HCT116 (cell line): ENCODE measurements around the gene PRIMPOL. TPM values are rescaled to one million over a fixed set of nuclear protein-coding genes. Genes with fewer than 3 reads are reported as not detected.

ENCODE experiments used
- ATAC-seq: fragments of 200-7000 bp; cut with Tn5 transposase; 2 replicates; pipeline ENCODE4 v1.9.1; 2020; ENCODE audit warnings: mild to moderate bottlenecking, moderate library complexity
- BruUV-seq: library from RNA; stranded (reverse); fragments of 400-500 nt; replicated peaks from 2 replicates; lab custom pipeline; 2021; lab: Mats Ljungman, UMichigan
- CTCF ChIA-PET: fragments of 300-600 bp; sonication (Branson Sonifier 250); formaldehyde crosslinking; loops from one replicate; lab custom pipeline; 2021; ENCODE audit warnings: antibody characterized with exemption; lab: Charles Lee
- POLR2A ChIA-PET: fragments of 300-600, 350-600 bp; sonication (Branson Sonifier 250); formaldehyde crosslinking; loops from one replicate; lab custom pipeline; 2021; ENCODE audit warnings: antibody characterized with exemption; lab: Charles Lee
- RAD21 ChIA-PET, 2 experiments: fragments of 300-600 bp; sonication (Branson Sonifier 250); formaldehyde crosslinking; loops; one replicate each; lab custom pipeline; 2023; ENCODE audit warnings: low total read pairs in 2 of 2; ENCODE audit not compliant: uncharacterized antibody in 2 of 2, unreplicated experiment in 2 of 2, low non-redundant PET in 1 of 2; lab: Charles Lee
- DNase-seq: peaks from one replicate; pipeline ENCODE4 v3.0.0-alpha.2; 2010; ENCODE audit warnings: low read depth, low spot score
- H2AFZ ChIP-seq: fragments of 200-600 bp; shearing (Covaris generic), sonication (generic); 2 replicates; pipeline ENCODE4 v1.6.1; 2017; ENCODE audit warnings: low read depth, mixed run types, mixed read lengths, antibody characterized with exemption, low read length; ENCODE audit not compliant: poor library complexity, severe bottlenecking
- H3K27ac ChIP-seq: 2 replicates; pipeline ENCODE4 v1.5.1; 2012; ENCODE audit warnings: low read depth, low read length
- H3K27me3 ChIP-seq: fragments of 200-600 bp; sonication (generic); 2 replicates; pipeline ENCODE4 v1.6.1; 2016; ENCODE audit warnings: mixed run types, low read length, mixed read lengths; ENCODE audit not compliant: insufficient read depth
- H3K36me3 ChIP-seq, 2 experiments: fragments of 200-500 bp in 1 of 2; fragments of 200-600 bp in 1 of 2; sonication (Bioruptor generic) in 1 of 2; sonication (generic) in 1 of 2; 2 replicates each; pipeline versions ENCODE4 v1.5.1 to v1.6.1; 2014 to 2016; ENCODE audit warnings: low read length in 2 of 2, inconsistent platforms in 1 of 2, mixed read lengths in 1 of 2, mixed run types in 1 of 2; ENCODE audit not compliant: insufficient read depth in 2 of 2, control insufficient read depth in 1 of 2
- H3K4me1 ChIP-seq, 2 experiments: fragments of 200-600 bp in 1 of 2; sonication (generic) in 1 of 2; 2 replicates each; pipeline versions ENCODE4 v1.5.1 to v1.6.1; 2012 to 2017; ENCODE audit warnings: low read length in 2 of 2, inconsistent platforms in 1 of 2, mild to moderate bottlenecking in 1 of 2, mixed read lengths in 1 of 2, mixed run types in 1 of 2, moderate library complexity in 1 of 2; ENCODE audit not compliant: insufficient read depth in 2 of 2, control insufficient read depth in 1 of 2
- H3K4me2 ChIP-seq: fragments of 200-600 bp; sonication (generic); 2 replicates; pipeline ENCODE4 v1.6.1; 2017; ENCODE audit warnings: mixed run types, low read length, mixed read lengths
- H3K4me3 ChIP-seq, 2 experiments: fragments of 200-600 bp in 1 of 2; sonication (generic) in 1 of 2; replicated peaks in 1 of 2; 2 replicates each; pipeline ENCODE4 v1.5.1; 2011 to 2016; ENCODE audit warnings: low read length in 2 of 2, control low read depth in 1 of 2, low read depth in 1 of 2, mild to moderate bottlenecking in 1 of 2, mixed read lengths in 1 of 2, mixed run types in 1 of 2
- H3K79me2 ChIP-seq: fragments of 200-600 bp; sonication (generic); 2 replicates; pipeline ENCODE4 v1.6.1; 2017; ENCODE audit warnings: mild to moderate bottlenecking, mixed run types, low read length, moderate library complexity, mixed read lengths; ENCODE audit not compliant: insufficient read depth
- H3K9ac ChIP-seq: fragments of 200-600 bp; sonication (generic); 2 replicates; pipeline ENCODE4 v1.6.1; 2016; ENCODE audit warnings: low read length, mixed read lengths
- H3K9me2 ChIP-seq: fragments of 200-600 bp; sonication (generic), shearing (Covaris generic); 2 replicates; pipeline ENCODE4 v1.6.1; 2017; ENCODE audit warnings: mixed run types, mild to moderate bottlenecking, moderate library complexity; ENCODE audit not compliant: insufficient read depth
- H3K9me3 ChIP-seq, 2 experiments: fragments of 200-500 bp in 1 of 2; fragments of 200-600 bp in 1 of 2; sonication (Bioruptor generic) in 1 of 2; sonication (generic) in 1 of 2; 2 replicates each; pipeline ENCODE4 v1.6.1; 2014 to 2017; ENCODE audit warnings: low read length in 2 of 2, mixed read lengths in 2 of 2, inconsistent platforms in 1 of 2, low read depth in 1 of 2, mild to moderate bottlenecking in 1 of 2, mixed run types in 1 of 2, moderate library complexity in 1 of 2; ENCODE audit not compliant: control insufficient read depth in 1 of 2, insufficient read depth in 1 of 2
- H4K20me1 ChIP-seq: fragments of 200-600 bp; sonication (generic), shearing (Covaris generic); 2 replicates; pipeline ENCODE4 v1.6.1; 2017; ENCODE audit warnings: mixed run types, mild to moderate bottlenecking, moderate library complexity; ENCODE audit not compliant: insufficient read depth
- CEBPB ChIP-seq: IDR thresholded peaks from 2 replicates; pipeline ENCODE4 v1.6.1; 2012; ENCODE audit warnings: low read depth
- ELF1 ChIP-seq: IDR thresholded peaks from 2 replicates; pipeline ENCODE4 v1.6.1; 2012; ENCODE audit warnings: low read depth, borderline replicate concordance
- JUND ChIP-seq: IDR thresholded peaks from 2 replicates; pipeline ENCODE4 v1.6.1; 2012
- POLR2AphosphoS5 ChIP-seq: IDR thresholded peaks from 2 replicates; pipeline ENCODE4 v1.6.1; 2011; ENCODE audit warnings: mild to moderate bottlenecking, low read depth, low read length, moderate library complexity
- SIN3A ChIP-seq: IDR thresholded peaks from 2 replicates; pipeline ENCODE4 v1.6.1; 2012; ENCODE audit warnings: low read depth
- SRF ChIP-seq: IDR thresholded peaks from 2 replicates; pipeline ENCODE4 v1.6.1; 2012; ENCODE audit warnings: low read depth
- TCF7L2 ChIP-seq: IDR thresholded peaks from 2 replicates; pipeline ENCODE4 v1.7.0; 2011; ENCODE audit warnings: borderline replicate concordance, inconsistent platforms; ENCODE audit not compliant: insufficient read depth, insufficient read length; ENCODE audit errors: extremely low read depth
- ZBTB33 ChIP-seq: IDR thresholded peaks from 2 replicates; pipeline ENCODE4 v1.6.1; 2011; ENCODE audit warnings: mild to moderate bottlenecking, low read length, moderate library complexity; ENCODE audit not compliant: insufficient replicate concordance; ENCODE audit errors: extremely low read depth
- intact Hi-C: fragments of 100-400 bp; cut with micrococcal nuclease; formaldehyde crosslinking; loops from 2 replicates; pipeline ENCODE4 v1.10.0; 2022
- total RNA-seq: library from RNA; stranded (reverse); gene quantifications from one replicate; pipeline ENCODE4 v1.2.1, GENCODE V29; 2021; ENCODE audit not compliant: unreplicated experiment

PRIMPOL gene
- total RNA-seq, 1 experiment from 2014 or later: 11.3 TPM

GRCh38 chr4:184705692-184706091 is 56.2 kb downstream of the PRIMPOL start:
- no peak for ATAC-seq
- no peaks in the 10 kb centered on the region for H3K4me1 ChIP-seq
- H3K27me3 ChIP-seq: no peaks in the 10 kb centered on the region
- no peak overlapping the region for H3K4me3 ChIP-seq
- no peak overlapping the region for H2AFZ ChIP-seq
- ChIA-PET RAD21 (no interaction called here), CTCF (no interaction called here), POLR2A (no interaction called here)
- no peaks in the 10 kb centered on the region; a peak in 1 of 4 replicates for H3K36me3 ChIP-seq
- intact Hi-C loops: no loop called here
- BruUV-seq: no TSS peak
- H4K20me1 ChIP-seq: no peaks in the 10 kb centered on the region
- H3K27ac ChIP-seq: no peak overlapping the region
- no peak overlapping the region for H3K9ac ChIP-seq
- no peaks in the 10 kb centered on the region for H3K9me2 ChIP-seq
- no peaks in the 10 kb centered on the region for H3K9me3 ChIP-seq
- no peak for DNase-seq
- no peak overlapping the region for H3K4me2 ChIP-seq
- H3K79me2 ChIP-seq: no peaks in the 10 kb centered on the region
- TF ChIP-seq JUND: no peak
- no peak for TF ChIP-seq POLR2AphosphoS5
- TF ChIP-seq SRF: no peak

- no peaks in the 10 kb centered on the region for H3K9me2 ChIP-seq
- ATAC-seq (no peak), DNase-seq (no peak)
- H3K9me3 ChIP-seq: no peaks in the 10 kb centered on the region
- no peak overlapping the region for H3K4me2 ChIP-seq
- H3K36me3 ChIP-seq: no peaks in the 10 kb centered on the region; a peak in 1 of 4 replicates
- no peaks in the 10 kb centered on the region for H3K4me1 ChIP-seq
- no peak overlapping the region for H3K27ac ChIP-seq
- ChIA-PET RAD21 (no interaction called here), CTCF (no interaction called here), POLR2A (no interaction called here)
- H3K79me2 ChIP-seq: no peaks in the 10 kb centered on the region
- no peak overlapping the region for H3K4me3 ChIP-seq
- BruUV-seq: no TSS peak
- no peaks in the 10 kb centered on the region for H4K20me1 ChIP-seq
- H2AFZ ChIP-seq: no peak overlapping the region
- no peak overlapping the region for H3K9ac ChIP-seq
- no peaks in the 10 kb centered on the region for H3K27me3 ChIP-seq
- no peak for TF ChIP-seq ELF1
- no peak for TF ChIP-seq TCF7L2
- no peak for TF ChIP-seq CEBPB
- no peak for TF ChIP-seq SIN3A
- TF ChIP-seq ZBTB33: no peak
- intact Hi-C loops: no loop called here
These were observed 56.9 kb downstream of the PRIMPOL start for GRCh38 chr4:184706453-184706852.
